Loucy (cell line): ENCODE data around the gene IGFBP2.

Source experiments
- H2AFZ ChIP-seq: fragments of 200-600 bp; sonication (generic); 2 replicates; pipeline ENCODE4 v1.6.0; 2016; ENCODE audit warnings: antibody characterized with exemption, mild to moderate bottlenecking, low read length, moderate library complexity
- H3F3A ChIP-seq: fragments of 200-600 bp; 2 replicates; pipeline ENCODE4 v1.6.0; 2016; ENCODE audit warnings: antibody characterized with exemption, low read depth, mild to moderate bottlenecking
- H3K27me3 ChIP-seq: fragments of 200-600 bp; sonication (generic); 2 replicates; pipeline ENCODE4 v1.6.1; 2014; ENCODE audit warnings: low read length, mild to moderate bottlenecking; ENCODE audit not compliant: insufficient read depth, poor library complexity, severe bottlenecking
- H3K36me3 ChIP-seq: fragments of 200-600 bp; sonication (generic); 2 replicates; pipeline ENCODE4 v1.6.1; 2016; ENCODE audit warnings: low read length; ENCODE audit not compliant: insufficient read depth
- H3K4me1 ChIP-seq: fragments of 200-600 bp; sonication (generic); 2 replicates; pipeline ENCODE4 v1.5.1; 2014; ENCODE audit warnings: low read length, mild to moderate bottlenecking; ENCODE audit not compliant: insufficient read depth, poor library complexity, severe bottlenecking
- H3K4me2 ChIP-seq: fragments of 200-600 bp; sonication (generic); 2 replicates; pipeline ENCODE4 v1.6.0; 2014; ENCODE audit warnings: antibody characterized with exemption, low read length, low read depth, mild to moderate bottlenecking; ENCODE audit not compliant: poor library complexity, severe bottlenecking
- H3K4me3 ChIP-seq: fragments of 200-600 bp; sonication (generic); 2 replicates; pipeline ENCODE4 v1.5.1; 2014; ENCODE audit warnings: low read length, mild to moderate bottlenecking, mixed read lengths; ENCODE audit not compliant: poor library complexity, severe bottlenecking
- H3K79me2 ChIP-seq: fragments of 200-600 bp; sonication (generic); 2 replicates; pipeline ENCODE4 v1.6.1; 2014; ENCODE audit warnings: low read length; ENCODE audit not compliant: insufficient read depth
- H3K9ac ChIP-seq: fragments of 200-600 bp; sonication (generic); 2 replicates; pipeline ENCODE4 v1.6.0; 2014; ENCODE audit warnings: mild to moderate bottlenecking, low read depth, low read length, moderate library complexity; ENCODE audit not compliant: poor library complexity, severe bottlenecking
- H3K9me2 ChIP-seq: fragments of 200-600 bp; sonication (generic); replicated peaks from 2 replicates; pipeline ENCODE4 v1.6.1; 2016; ENCODE audit warnings: low read depth, low read length, mixed read lengths
- H3K9me3 ChIP-seq: fragments of 200-600 bp; sonication (generic); 2 replicates; pipeline ENCODE4 v1.6.1; 2014; ENCODE audit warnings: mild to moderate bottlenecking, antibody characterized with exemption, low read length, low read depth; ENCODE audit not compliant: insufficient read depth
- H4K20me1 ChIP-seq: fragments of 200-600 bp; sonication (generic); 2 replicates; pipeline ENCODE4 v1.6.0; 2014; ENCODE audit warnings: antibody characterized with exemption, low read length, mild to moderate bottlenecking; ENCODE audit not compliant: insufficient read depth, poor library complexity, severe bottlenecking
- CTCF ChIP-seq: fragments of 200-600 bp; sonication (generic); conservative IDR thresholded peaks from 2 replicates; pipeline ENCODE4 v1.5.1; 2014; ENCODE audit warnings: mild to moderate bottlenecking, antibody characterized with exemption, low read length
- EZH2phosphoT487 ChIP-seq: fragments of 200-600 bp; IDR thresholded peaks from 2 replicates; pipeline ENCODE4 v1.6.1; 2018; ENCODE audit warnings: antibody characterized with exemption, mild to moderate bottlenecking, moderate library complexity, borderline replicate concordance

The IGFBP2 gene

GRCh38 chr2:216590780-216591179, 42.4 kb upstream of the IGFBP2 start:
- Histone ChIP-seq H3K9ac (no peak overlapping the region), H3K4me3 (no peak overlapping the region), H3K36me3 (no peaks in the 10 kb centered on the region), H3K4me2 (no peak overlapping the region), H3F3A (no peaks in the 10 kb centered on the region), H3K27me3 (no peaks in the 10 kb centered on the region), H2AFZ (no peak overlapping the region), H3K4me1 (no peaks in the 10 kb centered on the region), H3K9me2 (no peaks in the 10 kb centered on the region), H3K9me3 (no peaks in the 10 kb centered on the region), H4K20me1 (no peaks in the 10 kb centered on the region), H3K79me2 (no peaks in the 10 kb centered on the region)
- no peak for TF ChIP-seq CTCF
- TF ChIP-seq EZH2phosphoT487 = no peak

GRCh38 chr2:216591480-216591879, 41.7 kb upstream of the IGFBP2 start:
- Histone ChIP-seq H3K4me2 (no peak overlapping the region), H3K79me2 (no peaks in the 10 kb centered on the region), H4K20me1 (no peaks in the 10 kb centered on the region), H3K9me2 (no peaks in the 10 kb centered on the region), H3K9me3 (no peaks in the 10 kb centered on the region), H3K36me3 (no peaks in the 10 kb centered on the region), H3F3A (no peaks in the 10 kb centered on the region), H3K4me3 (no peak overlapping the region), H3K4me1 (no peaks in the 10 kb centered on the region), H3K27me3 (no peaks in the 10 kb centered on the region), H2AFZ (no peak overlapping the region), H3K9ac (no peak overlapping the region)
- no peak for TF ChIP-seq EZH2phosphoT487
- TF ChIP-seq CTCF = no peak

- Histone ChIP-seq H3F3A (no peaks in the 10 kb centered on the region), H2AFZ (no peak overlapping the region), H4K20me1 (no peaks in the 10 kb centered on the region), H3K27me3 (no peaks in the 10 kb centered on the region), H3K4me2 (no peak overlapping the region), H3K36me3 (no peaks in the 10 kb centered on the region), H3K9me2 (no peaks in the 10 kb centered on the region), H3K79me2 (no peaks in the 10 kb centered on the region), H3K9ac (no peak overlapping the region), H3K4me3 (no peak overlapping the region), H3K9me3 (no peaks in the 10 kb centered on the region), H3K4me1 (no peaks in the 10 kb centered on the region)
- no peak for TF ChIP-seq EZH2phosphoT487
- TF ChIP-seq CTCF = no peak
Measured at GRCh38 chr2:216594081-216594480, 39.1 kb upstream of the IGFBP2 start.
